ENCODE data around the gene PAX5. TPM values are rescaled to one million over a fixed set of nuclear protein-coding genes. Genes with fewer than 3 reads are reported as not detected.

The PAX5 gene
- polyA plus RNA-seq, 1 of the 3 experiments (the other 2 are of a cell fraction) = 0.05 TPM

DNA sequence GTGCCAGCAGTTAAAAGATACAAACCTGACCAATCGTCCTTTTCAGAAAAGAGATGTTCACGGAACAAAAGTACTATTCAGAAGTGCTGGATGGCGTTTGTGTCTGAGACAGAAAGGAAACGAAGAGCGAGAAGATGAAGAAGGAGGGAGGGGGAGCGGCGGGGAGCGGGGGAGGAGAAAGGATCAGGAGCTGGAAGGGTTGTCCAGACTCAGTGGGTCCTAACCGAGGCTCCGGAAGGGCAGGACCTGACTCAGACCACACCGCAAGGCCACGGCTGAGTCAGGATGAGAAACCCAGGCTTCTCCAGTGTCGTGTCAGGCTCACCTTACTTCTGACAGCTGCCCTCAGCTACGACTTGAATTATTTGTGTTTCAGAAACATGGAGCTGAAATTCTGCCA is 46.2 kb downstream of the PAX5 start:
- Histone ChIP-seq H3K27ac (ENCODE audit: low read depth in 2 of 2, low read length in 1 of 2) (no peak overlapping the region), H3K4me1 (ENCODE audit: control insufficient read depth in 1 of 2, insufficient read depth in 2 of 2, low read depth in 1 of 2, low read length in 1 of 2) (peaks cover 0 to 5% of the 10 kb centered on the region in 2 experiments; a peak in 3 of 4 replicates), H3K4me3 (ENCODE audit: low read depth in 2 of 2, low read length in 1 of 2) (no peak overlapping the region), H3K9me2 (no peaks in the 10 kb centered on the region), H3K27me3 (ENCODE audit: insufficient read depth) (peaks cover 34% of the 10 kb centered on the region; the same call in 1 of the 2 replicates), H3F3A (replicated peaks; ENCODE audit: insufficient read depth) (no peaks in the 10 kb centered on the region), H3K4me2 (no peak overlapping the region), H3K36me3 (replicated peaks in 1 of 2; ENCODE audit: control insufficient read depth in 1 of 2, insufficient read depth in 2 of 2, low read length in 1 of 2) (no peaks in the 10 kb centered on the region), H3K79me2 (ENCODE audit: insufficient read depth) (no peaks in the 10 kb centered on the region), H4K20me1 (ENCODE audit: insufficient read depth) (no peaks in the 10 kb centered on the region), H3K9me3 (no peaks in the 10 kb centered on the region), H3K9ac (no peak overlapping the region), H2AFZ (ENCODE audit: low read depth) (no peak overlapping the region)
- 69% methylated on average over 13 of the region's 14 CpGs for WGBS (ENCODE audit: low lambda C conversion rate)
- POLR2A ChIA-PET = interaction anchor here (0.6 kb wide), 1 partner anchor 8 kb away, joined by 3 read pairs; no protein-coding TSS in a partner anchor
- TF ChIP-seq GABPA (IDR thresholded peaks at IDR 0.05; ENCODE audit: low read depth) (no peak), JUND (IDR thresholded peaks at IDR 0.05) (no peak), FOXJ3 (CRISPR knock-in tag; IDR thresholded peaks at IDR 0.05) (no peak), POLR2AphosphoS5 (IDR thresholded peaks at IDR 0.05; ENCODE audit: low read depth, low read length) (no peak), YY1 (IDR thresholded peaks at IDR 0.05; ENCODE audit: low read depth) (no peak), MEF2A (IDR thresholded peaks at IDR 0.05; ENCODE audit: borderline replicate concordance, low read depth) (no peak), FOXM1 (IDR thresholded peaks at IDR 0.05; ENCODE audit: low read depth) (no peak), SIN3A (IDR thresholded peaks at IDR 0.05; ENCODE audit: borderline replicate concordance, low read depth, low read length) (no peak), REST (IDR thresholded peaks at IDR 0.05; ENCODE audit: low read depth, low read length) (no peak)
- TF ChIP-seq, protein P1, sequence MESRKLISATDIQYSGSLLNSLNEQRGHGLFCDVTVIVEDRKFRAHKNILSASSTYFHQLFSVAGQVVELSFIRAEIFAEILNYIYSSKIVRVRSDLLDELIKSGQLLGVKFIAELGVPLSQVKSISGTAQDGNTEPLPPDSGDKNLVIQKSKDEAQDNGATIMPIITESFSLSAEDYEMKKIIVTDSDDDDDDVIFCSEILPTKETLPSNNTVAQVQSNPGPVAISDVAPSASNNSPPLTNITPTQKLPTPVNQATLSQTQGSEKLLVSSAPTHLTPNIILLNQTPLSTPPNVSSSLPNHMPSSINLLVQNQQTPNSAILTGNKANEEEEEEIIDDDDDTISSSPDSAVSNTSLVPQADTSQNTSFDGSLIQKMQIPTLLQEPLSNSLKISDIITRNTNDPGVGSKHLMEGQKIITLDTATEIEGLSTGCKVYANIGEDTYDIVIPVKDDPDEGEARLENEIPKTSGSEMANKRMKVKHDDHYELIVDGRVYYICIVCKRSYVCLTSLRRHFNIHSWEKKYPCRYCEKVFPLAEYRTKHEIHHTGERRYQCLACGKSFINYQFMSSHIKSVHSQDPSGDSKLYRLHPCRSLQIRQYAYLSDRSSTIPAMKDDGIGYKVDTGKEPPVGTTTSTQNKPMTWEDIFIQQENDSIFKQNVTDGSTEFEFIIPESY (IDR thresholded peaks at IDR 0.05; ENCODE audit: borderline replicate concordance, low read depth) = no peak
- CTCF ChIA-PET = interaction anchor here (1.4 to 7.3 kb wide), 2 partner anchors 13 to 114 kb away, joined by 4 to 53 read pairs; no protein-coding TSS in a partner anchor
- no peak for DNase-seq

DNA sequence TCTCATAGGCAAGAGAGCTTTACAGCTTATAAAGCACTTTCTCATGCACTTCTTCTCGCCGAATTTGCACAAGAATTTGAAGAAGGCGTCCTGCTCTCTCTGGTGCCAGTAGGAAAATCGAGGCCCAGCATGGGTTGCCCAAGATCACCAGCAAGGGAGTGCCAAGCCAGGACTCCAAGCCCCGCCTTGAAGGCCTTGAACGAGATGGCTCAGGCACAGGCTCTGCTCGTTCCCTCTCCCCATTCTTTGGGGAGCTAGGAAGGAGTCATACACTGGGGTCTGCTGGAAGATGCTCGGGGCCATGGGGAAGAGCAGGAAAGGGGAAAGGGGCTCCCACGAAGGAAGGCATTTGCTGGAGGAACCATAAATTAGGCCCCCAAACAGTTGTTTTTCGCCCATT is 46.7 kb downstream of the PAX5 start:
- ChIA-PET CTCF (interaction anchor here (7.3 kb wide), 1 partner anchor 114 kb away, joined by 53 read pairs; no protein-coding TSS in a partner anchor), POLR2A (interaction anchor here (0.6 kb wide), 1 partner anchor 9 kb away, joined by 3 read pairs; no protein-coding TSS in a partner anchor)
- no peak overlapping the region for H3K27ac ChIP-seq (ENCODE audit: low read depth in 2 of 2, low read length in 1 of 2)
- no peak overlapping the region for H3K9ac ChIP-seq
- H3F3A ChIP-seq (replicated peaks; ENCODE audit: insufficient read depth) = no peaks in the 10 kb centered on the region
- H3K4me3 ChIP-seq (ENCODE audit: low read depth in 2 of 2, low read length in 1 of 2) = no peak overlapping the region
- H3K79me2 ChIP-seq (ENCODE audit: insufficient read depth) = no peaks in the 10 kb centered on the region
- H3K4me2 ChIP-seq = no peak overlapping the region
- H2AFZ ChIP-seq (ENCODE audit: low read depth) = no peak overlapping the region
- no peaks in the 10 kb centered on the region for H3K9me3 ChIP-seq
- TF ChIP-seq ELF1 (IDR thresholded peaks at IDR 0.05) (no peak), RXRA (IDR thresholded peaks at IDR 0.05; ENCODE audit: borderline replicate concordance, low read depth) (no peak), CHD2 (IDR thresholded peaks at IDR 0.05; ENCODE audit: low read length, partially characterized antibody) (no peak), MEF2A (IDR thresholded peaks at IDR 0.05; ENCODE audit: borderline replicate concordance, low read depth) (no peak), MXI1 (IDR thresholded peaks at IDR 0.05; ENCODE audit: low read depth, low read length) (no peak), SMC3 (IDR thresholded peaks at IDR 0.05; ENCODE audit: low read depth, low read length) (no peak), RFX5 (IDR thresholded peaks at IDR 0.05; ENCODE audit: low read length) (no peak), IRF3 (IDR thresholded peaks at IDR 0.05; ENCODE audit: low read depth, low read length) (no peak), YY1 (IDR thresholded peaks at IDR 0.05; ENCODE audit: low read depth) (no peak)
- no peaks in the 10 kb centered on the region for H4K20me1 ChIP-seq (ENCODE audit: insufficient read depth)
- H3K4me1 ChIP-seq (ENCODE audit: control insufficient read depth in 1 of 2, insufficient read depth in 2 of 2, low read depth in 1 of 2, low read length in 1 of 2) = peaks cover 0 to 2% of the 10 kb centered on the region in 2 experiments; a peak in 1 of 4 replicates
- DNase-seq = no peak
- H3K9me2 ChIP-seq = no peaks in the 10 kb centered on the region
- peaks cover 34% of the 10 kb centered on the region; the same call in 1 of the 2 replicates for H3K27me3 ChIP-seq (ENCODE audit: insufficient read depth)
- 68% methylated on average over 10 of the region's 10 CpGs for WGBS (ENCODE audit: low lambda C conversion rate)
- no peaks in the 10 kb centered on the region for H3K36me3 ChIP-seq (replicated peaks in 1 of 2; ENCODE audit: control insufficient read depth in 1 of 2, insufficient read depth in 2 of 2, low read length in 1 of 2)
